HG03025 (cell line): ENCODE measurements around the gene COL6A3.
"Not testable (repeated sequence)": the region's sequence is repeated elsewhere in the genome, so short reads cannot be mapped to it uniquely, and the experiment has no call there.

Source experiments
- ATAC-seq: cut with Tn5 transposase; IDR thresholded peaks from one replicate; pipeline ENCODE4 v1.9.1; 2021; ENCODE audit warnings: mild to moderate bottlenecking, moderate library complexity; ENCODE audit not compliant: unreplicated experiment, low FRiP score

The COL6A3 gene

GRCh38 chr2:237391140-237391539 lies 22.8 kb downstream of the COL6A3 start:
- ATAC-seq, result no peak

- ATAC-seq, result no peak
Measured at GRCh38 chr2:237390235-237390634, 23.7 kb downstream of the COL6A3 start.

- ATAC-seq, result no peak
Measured at GRCh38 chr2:237389831-237390230, 24.1 kb downstream of the COL6A3 start.

GRCh38 chr2:237388036-237388435 lies 25.9 kb downstream of the COL6A3 start:
- no peak for ATAC-seq

GRCh38 chr2:237384672-237385020 lies 29.3 kb downstream of the COL6A3 start:
- no peak for ATAC-seq

- ATAC-seq, result no peak
Measured at GRCh38 chr2:237383991-237384671, 29.8 kb downstream of the COL6A3 start.

- ATAC-seq, result no peak
Measured at GRCh38 chr2:237380768-237381167, 33.2 kb downstream of the COL6A3 start.

- ATAC-seq, result no peak
Measured at GRCh38 chr2:237379636-237380035, 34.3 kb downstream of the COL6A3 start.

GRCh38 chr2:237378650-237379049 lies 35.3 kb downstream of the COL6A3 start:
- no peak for ATAC-seq

- no peak for ATAC-seq
Measured at GRCh38 chr2:237374284-237375060, 39.5 kb downstream of the COL6A3 start.

GRCh38 chr2:237371856-237372255 lies 42.1 kb downstream of the COL6A3 start:
- no peak for ATAC-seq

- ATAC-seq, result no peak
Measured at GRCh38 chr2:237365671-237366070, 48.3 kb downstream of the COL6A3 start.

GRCh38 chr2:237364655-237365054 lies 49.3 kb downstream of the COL6A3 start:
- ATAC-seq, result no peak

- no peak for ATAC-seq
Measured at GRCh38 chr2:237361194-237362004, 52.6 kb downstream of the COL6A3 start.

- ATAC-seq, result no peak
Measured at GRCh38 chr2:237359894-237360780, 53.8 kb downstream of the COL6A3 start.

GRCh38 chr2:237359518-237359840 lies 54.5 kb downstream of the COL6A3 start:
- no peak for ATAC-seq

- no peak for ATAC-seq
Measured at GRCh38 chr2:237358721-237359517, 55.0 kb downstream of the COL6A3 start.

GRCh38 chr2:237355701-237356100 lies 58.3 kb downstream of the COL6A3 start:
- no peak for ATAC-seq

- ATAC-seq, result no peak
Measured at GRCh38 chr2:237354892-237355291, 59.1 kb downstream of the COL6A3 start.

- ATAC-seq, result not testable (repeated sequence)
Measured at GRCh38 chr2:237354172-237354571, 59.8 kb downstream of the COL6A3 start.
